C4-2B (cell line): Measurements from ENCODE around the gene DNAJC1.

ENCODE experiments used
- ZFX ChIP-seq: fragments of 450-650 bp; IDR thresholded peaks from 2 replicates; pipeline ENCODE4 v1.6.1; 2017
- TF ChIP-seq, protein P1 (sequence below): fragments of 450-650 bp; conservative IDR thresholded peaks from 2 replicates; pipeline ENCODE4 v1.5.1; 2017; ENCODE audit warnings: mild to moderate bottlenecking

GRCh38 chr10:21820952-21821351 is 182.6 kb downstream of the DNAJC1 start:
- TF ChIP-seq, protein P1, sequence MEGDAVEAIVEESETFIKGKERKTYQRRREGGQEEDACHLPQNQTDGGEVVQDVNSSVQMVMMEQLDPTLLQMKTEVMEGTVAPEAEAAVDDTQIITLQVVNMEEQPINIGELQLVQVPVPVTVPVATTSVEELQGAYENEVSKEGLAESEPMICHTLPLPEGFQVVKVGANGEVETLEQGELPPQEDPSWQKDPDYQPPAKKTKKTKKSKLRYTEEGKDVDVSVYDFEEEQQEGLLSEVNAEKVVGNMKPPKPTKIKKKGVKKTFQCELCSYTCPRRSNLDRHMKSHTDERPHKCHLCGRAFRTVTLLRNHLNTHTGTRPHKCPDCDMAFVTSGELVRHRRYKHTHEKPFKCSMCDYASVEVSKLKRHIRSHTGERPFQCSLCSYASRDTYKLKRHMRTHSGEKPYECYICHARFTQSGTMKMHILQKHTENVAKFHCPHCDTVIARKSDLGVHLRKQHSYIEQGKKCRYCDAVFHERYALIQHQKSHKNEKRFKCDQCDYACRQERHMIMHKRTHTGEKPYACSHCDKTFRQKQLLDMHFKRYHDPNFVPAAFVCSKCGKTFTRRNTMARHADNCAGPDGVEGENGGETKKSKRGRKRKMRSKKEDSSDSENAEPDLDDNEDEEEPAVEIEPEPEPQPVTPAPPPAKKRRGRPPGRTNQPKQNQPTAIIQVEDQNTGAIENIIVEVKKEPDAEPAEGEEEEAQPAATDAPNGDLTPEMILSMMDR: no peak
- no peak for TF ChIP-seq ZFX
